ENCODE data around the gene OR2G6.

- TF ChIP-seq CTCF (conservative IDR thresholded peaks at IDR 0.05; ENCODE audit: low read depth, low read length) (no peak), EZH2 (IDR thresholded peaks at IDR 0.05; ENCODE audit: low read length, unreplicated experiment) (no peak)
These were observed 68.5 kb downstream of the OR2G6 start for GRCh38 chr1:248576260-248576980.
